ENCODE data around the gene HMOX1.
A peak's percentile ranks its signal among the peaks of the same experiment; 100 is the strongest.
"Not testable (repeated sequence)": the region's sequence is repeated elsewhere in the genome, so short reads cannot be mapped to it uniquely, and the experiment has no call there.

HMOX1 gene

GRCh38 chr22:35350539-35351503 lies 30.1 kb upstream of the HMOX1 start:
- no peak for FAIRE-seq

DNA sequence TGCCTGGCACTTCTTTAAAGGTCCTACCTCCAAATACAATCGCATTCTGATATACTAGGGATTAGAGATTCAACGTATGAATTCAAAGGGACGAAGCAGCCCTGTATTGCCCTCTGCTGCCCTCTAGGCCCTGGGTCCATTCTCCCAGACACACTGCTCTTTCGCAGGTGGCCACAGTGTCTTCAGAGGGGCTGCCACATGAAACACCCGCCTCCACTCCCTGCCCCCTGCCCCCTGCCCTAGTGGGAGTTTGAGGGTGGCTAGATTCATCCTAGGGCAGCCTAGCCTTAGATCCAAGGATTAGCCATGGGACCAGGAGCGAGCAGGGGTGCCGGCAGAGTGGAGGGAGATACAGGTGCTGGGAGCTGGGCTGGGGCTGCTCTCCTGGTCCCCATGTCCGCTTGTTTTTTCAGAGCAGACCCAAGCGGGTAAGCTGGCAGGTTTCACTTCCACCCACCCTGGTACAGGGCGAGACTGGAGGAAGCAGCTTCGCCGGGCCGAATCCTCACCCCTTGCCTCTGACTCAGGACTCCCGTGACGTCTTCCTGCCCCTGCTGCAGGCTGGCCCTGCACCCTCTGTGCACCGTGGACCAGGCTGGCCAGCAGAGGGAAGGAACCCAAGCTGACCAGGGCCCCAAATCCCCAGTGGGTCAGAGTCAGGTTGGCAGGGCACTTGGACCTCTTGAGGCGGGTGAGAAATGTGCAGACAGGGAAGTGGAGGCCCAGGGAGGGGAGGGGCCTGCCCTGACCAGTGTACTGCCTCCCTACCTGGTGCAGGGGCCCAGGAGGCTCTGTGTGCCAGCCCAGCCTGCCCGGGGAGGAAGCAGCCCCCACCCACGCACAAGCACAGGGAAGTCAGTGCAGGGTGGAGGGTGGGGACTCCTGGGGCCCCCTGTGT lies 28.4 kb upstream of the HMOX1 start:
- no peak for FAIRE-seq

GRCh38 chr22:35353318-35353717 lies 27.6 kb upstream of the HMOX1 start:
- no peak for FAIRE-seq

- FAIRE-seq, result no peak
Observed at GRCh38 chr22:35354068-35354467, 26.8 kb upstream of the HMOX1 start.

DNA sequence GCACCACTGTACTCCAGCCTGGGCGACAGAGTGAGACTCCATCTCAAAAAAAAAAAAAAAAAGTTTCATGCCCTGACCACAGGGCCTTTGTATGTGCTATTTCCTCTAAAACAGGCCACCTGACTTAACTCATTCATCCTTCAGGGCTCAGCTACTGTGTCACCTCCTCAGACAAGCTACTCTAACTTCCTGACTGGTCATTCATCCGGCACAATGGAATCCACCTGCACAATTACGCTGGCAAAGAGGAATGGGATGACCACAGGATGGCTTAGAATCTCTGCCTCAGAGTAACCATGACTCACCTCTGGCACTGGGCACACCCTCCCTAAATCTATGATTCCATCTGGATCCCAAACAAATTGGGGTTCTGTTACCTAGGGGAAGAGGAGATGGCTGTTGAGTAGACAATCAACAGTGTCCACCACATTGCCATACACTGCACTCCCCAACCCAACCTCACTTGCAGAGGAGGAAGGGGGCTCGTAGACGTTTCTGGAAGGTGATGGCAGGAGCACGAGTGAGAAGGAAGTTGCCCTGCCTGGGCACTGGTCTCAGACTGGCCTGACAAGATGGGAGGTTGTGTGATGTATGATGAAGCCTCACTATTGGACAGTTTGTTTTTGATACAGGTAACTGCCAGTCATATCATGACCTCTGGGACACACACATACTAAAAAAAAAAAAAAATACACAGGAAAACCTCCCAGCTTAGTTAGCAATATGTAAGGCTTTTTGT lies 22.8 kb upstream of the HMOX1 start:
- FAIRE-seq, result no peak

DNA sequence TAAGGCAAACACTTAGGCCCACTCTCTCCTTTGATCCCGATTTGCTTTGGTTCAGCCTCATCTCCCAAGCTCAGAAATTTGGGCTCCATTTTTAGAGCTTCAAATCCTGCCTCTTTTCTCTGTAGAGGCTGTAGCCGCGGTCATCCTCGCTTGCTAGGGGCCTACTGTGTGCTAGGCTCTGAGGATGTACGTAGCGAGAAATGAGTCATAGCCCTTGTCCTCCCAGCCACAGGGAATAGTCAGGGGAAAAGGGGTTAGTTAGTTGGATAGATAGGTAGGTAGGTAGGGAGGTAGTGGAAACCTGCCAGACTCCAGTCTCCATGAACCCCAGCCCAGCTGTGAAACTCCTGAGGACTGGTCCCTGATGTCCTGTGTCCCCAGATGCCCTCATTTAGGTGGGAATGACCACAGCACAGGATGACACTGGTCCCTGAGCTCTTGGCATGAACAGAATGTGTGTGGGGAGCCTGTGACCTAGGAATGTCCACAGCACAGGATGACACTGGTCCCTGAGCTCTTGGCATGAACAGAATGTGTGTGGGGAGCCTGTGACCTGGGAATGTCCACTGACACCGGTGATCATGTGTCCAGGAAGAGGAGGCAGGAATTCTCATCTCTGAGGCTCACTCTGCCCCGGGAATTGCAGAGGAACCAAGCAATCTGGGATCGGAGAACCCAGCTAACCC lies 21.4 kb upstream of the HMOX1 start:
- no peak for FAIRE-seq

DNA sequence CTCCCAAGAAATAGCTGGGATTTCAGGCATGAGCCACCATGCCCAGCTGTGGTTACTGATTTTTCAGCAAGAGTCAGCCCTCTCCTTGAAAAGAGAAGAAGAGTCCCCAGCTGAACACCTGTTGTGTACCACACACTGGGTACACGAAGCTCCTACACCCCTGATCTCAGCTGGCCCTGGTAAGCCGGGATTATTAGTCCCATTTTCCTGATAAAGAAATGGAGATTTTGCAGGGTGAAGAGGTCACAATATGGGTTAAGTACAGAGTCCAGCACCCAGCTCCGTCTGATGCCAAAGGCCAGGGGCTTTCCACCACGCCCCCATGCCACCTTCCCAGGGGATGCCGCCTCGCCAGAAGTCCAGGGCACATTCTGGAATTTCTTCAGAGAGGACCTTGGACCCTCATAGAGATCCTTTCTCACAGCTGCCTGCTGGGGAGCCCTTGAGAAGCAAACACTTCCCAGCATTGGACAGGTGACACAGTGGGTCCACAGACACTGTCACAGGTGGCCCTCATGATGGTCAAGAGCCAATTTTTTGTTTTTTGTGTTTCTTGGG lies 19.8 kb upstream of the HMOX1 start:
- FAIRE-seq, result no peak

DNA sequence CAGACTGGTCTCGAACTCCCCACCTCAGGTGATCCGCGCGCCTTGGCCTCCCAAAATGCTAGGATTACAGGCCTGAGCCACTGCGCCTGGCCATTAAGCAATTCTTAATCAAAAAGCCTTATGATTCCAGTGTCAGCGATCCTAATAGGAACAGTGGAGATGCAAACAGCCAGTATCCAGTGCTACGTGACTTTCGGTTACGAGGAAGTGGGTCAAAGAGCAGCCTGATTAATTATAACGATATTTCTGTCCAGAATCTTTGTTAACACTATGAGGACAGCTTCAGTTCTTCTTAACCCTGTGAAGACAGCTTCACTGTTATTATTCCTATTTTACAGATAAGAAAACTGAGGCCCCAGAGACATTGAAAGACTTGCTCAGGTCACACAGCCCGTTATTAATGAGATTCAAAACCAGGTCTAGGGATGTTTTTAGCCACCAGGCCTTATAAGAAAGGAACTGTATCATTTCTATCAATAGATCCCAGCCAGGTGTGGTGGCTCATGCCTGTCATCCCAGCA lies 17.3 kb upstream of the HMOX1 start:
- no peak for FAIRE-seq

DNA sequence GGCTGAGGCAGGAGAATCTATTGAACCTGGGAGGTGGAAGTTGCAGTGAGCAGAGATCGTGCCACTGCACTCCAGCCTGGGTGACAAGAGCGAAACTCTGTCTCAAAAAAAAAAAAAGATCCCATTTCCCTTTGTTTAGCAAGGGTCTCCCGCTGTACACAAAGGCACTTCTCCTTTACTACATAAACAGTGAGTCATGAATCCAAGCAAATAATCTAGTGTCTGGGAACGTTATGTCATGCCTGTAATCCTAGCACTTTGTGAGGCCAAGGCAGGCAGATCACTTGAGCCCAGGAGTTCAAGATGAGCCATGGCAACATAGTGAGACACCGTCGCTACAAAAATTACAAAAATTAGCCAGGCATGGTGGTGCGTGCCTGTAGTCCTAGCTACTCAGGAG lies 16.7 kb upstream of the HMOX1 start:
- not testable (repeated sequence) for FAIRE-seq

GRCh38 chr22:35367331-35367886 lies 13.5 kb upstream of the HMOX1 start:
- no peak for FAIRE-seq

DNA sequence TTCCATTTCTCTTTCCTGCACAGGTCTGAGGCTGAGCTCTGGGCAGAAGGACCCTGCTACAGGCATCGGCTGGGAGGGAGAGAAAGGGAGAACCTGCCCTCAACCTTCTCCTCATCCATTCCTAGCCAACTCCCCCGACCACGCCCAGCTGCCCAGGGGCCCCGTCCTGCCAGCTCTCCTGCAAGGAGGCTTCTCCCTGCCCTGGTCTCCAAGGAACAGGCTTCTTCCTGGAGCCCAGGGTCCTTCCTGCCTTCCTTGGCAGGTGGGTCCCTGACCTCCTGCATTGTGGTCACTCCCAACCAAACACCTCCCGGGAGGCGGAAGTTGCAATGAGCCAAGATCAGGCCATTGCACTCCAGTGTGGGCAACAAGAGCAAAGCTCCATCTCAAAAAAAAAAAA lies 12.5 kb upstream of the HMOX1 start:
- FAIRE-seq, result no peak

DNA sequence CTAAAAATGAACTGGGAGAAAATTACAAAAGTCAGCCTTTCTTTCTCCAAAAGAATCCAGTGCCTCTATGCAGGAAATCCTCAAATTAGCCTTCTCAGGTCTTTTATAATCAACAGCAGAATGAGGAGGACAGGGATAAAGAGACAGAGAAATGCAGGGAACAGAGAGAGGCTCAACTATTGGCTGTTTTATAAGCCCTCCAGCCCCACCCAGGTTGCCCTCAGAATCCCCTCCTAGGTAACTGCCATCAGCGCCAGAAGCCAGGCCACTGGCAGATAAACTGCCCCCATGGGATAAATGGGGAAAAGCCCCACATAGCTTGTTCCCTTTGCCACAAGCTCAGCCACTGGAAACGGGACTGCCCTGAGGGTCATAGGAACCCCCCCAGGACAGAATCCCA lies 10.9 kb upstream of the HMOX1 start:
- FAIRE-seq, result no peak

DNA sequence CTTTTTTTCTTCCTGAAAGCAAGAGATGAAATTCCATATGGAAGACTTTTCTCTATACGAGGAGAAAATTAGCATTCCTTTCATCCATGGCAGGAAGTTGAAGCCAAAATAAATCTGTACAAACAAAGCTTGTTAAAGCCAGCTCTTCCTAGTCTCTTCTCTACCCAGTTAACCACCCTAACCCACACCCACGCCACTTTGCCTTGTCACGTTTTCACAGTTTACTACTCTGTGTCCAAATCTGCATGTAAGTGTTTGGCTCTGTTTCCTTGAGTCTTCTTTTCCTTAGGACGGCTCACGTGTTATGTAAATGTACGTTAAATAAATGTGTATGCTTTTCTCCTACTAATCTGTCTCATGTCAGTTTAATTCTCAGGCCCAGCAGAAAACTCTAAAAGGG lies 7.1 kb upstream of the HMOX1 start:
- FAIRE-seq, result no peak

DNA sequence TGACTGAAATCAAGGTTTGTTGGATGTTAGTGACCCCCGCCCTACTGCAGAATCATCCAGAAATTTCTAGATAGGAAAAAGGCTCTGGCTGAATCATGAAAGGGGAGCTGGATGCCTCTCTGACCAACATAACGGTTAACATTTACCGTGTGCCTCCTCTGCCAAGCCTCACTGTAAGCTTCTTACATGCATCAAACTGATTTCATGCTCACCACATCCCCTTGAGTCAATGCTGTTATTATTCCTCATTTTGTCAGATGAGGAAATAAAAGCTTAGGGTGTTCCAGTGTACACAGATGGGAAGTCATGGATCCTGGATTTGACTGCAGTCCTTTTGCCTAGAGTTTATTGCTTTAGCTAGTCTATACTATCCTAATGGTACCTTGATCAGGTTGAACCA lies 5.9 kb upstream of the HMOX1 start:
- FAIRE-seq, result no peak

DNA sequence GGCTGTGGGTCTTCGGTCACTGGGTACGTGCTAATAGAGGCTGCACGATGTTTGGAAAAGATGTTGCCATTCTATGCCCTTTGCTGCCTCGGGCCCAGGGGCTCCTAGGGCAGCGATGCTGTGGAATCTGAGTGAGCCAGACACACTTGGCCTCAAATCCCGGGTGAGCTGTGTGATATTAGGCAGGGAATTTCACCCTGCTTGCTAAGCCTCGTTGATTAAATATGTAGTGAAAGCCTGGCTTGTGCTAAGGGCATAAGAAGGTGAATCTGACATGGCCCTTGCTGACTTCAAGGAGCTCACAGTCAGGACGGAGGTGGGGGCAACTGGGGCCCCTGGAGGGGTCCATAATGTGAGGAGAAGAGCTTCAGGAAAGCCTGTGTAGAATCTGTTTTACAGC lies 5.4 kb upstream of the HMOX1 start:
- FAIRE-seq, result no peak

GRCh38 chr22:35376728-35377472 lies 4.0 kb upstream of the HMOX1 start:
- FAIRE-seq, result peak; percentile 80

- FAIRE-seq, result no peak
Observed at GRCh38 chr22:35377735-35378134, 3.2 kb upstream of the HMOX1 start.

GRCh38 chr22:35378621-35379020 lies 2.3 kb upstream of the HMOX1 start:
- no peak for FAIRE-seq

DNA sequence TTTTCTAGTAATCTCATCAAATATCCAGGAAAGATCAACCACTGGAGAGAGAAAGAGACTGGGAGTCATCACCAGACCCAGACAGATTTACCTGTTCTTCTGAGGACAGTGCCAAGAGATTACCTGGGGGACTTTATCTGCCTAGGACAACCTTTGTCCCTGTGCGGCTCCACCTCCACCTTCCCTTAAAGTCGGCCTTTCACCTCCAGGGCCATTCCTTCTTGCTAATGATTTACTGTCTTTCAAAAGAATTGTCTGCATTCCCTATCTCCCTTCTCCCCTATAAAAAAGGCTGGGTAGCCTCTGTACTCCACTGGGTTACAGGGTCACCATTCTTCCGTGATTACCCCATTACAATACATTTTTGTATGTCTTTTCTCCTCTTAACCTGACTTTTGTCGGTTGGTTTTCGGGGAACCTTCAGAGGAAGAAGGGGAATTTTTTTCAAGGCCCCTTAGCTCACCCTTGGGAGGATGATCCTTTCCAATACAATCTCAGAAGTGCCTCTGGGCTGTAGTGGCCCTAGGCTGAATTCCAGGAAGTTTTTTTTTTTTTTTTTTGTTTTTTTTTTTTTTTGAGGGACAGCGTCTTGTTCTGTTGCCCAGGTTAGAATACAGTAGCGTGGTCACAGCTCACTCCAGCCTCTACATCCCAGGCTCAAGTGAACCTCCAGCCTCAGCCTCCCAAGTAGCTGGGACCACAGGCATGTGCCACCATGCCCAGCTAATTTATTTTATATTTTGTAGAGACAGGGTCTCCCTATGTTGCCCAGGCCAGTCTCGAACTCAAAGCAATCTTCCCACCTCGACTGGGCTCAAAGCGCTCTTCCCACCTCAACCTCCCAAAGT lies 1.5 kb upstream of the HMOX1 start:
- no peak for FAIRE-seq

GRCh38 chr22:35380013-35380412 lies 883 bp upstream of the HMOX1 start:
- FAIRE-seq, result no peak

Measured in endometrium (tissue), 2 donors.